Activated CD4-positive, alpha-beta T cell treated with anti-CD3 and anti-CD28 coated beads, Interleukin-2, amount 10 ng/mL, durations not matched to agents 7 days and 5 days (primary cell): ENCODE measurements around the gene CADPS2. TPM values are rescaled to one million over a fixed set of nuclear protein-coding genes. Genes with fewer than 3 reads are reported as not detected.

ENCODE experiments used
- CTCF ChIA-PET: fragments of 350-600 bp; sonication (Branson Sonifier 250); formaldehyde crosslinking; loops from one replicate; lab custom pipeline; 2021; ENCODE audit warnings: antibody characterized with exemption; lab: Charles Lee
- POLR2A ChIA-PET: fragments of 350-600 bp; sonication (Branson Sonifier 250); formaldehyde crosslinking; loops from one replicate; lab custom pipeline; 2021; ENCODE audit warnings: antibody characterized with exemption; lab: Charles Lee
- DNase-seq: peaks from one replicate; pipeline ENCODE4 v3.0.0-alpha.2; 2020
- H3K27ac Mint-ChIP-seq: one replicate; pipeline ENCODE4 v1.8.0; 2021; ENCODE audit warnings: mild to moderate bottlenecking, moderate library complexity, mixed read lengths
- H3K27me3 Mint-ChIP-seq: one replicate; pipeline ENCODE4 v1.8.0; 2021; ENCODE audit warnings: mixed read lengths
- H3K36me3 Mint-ChIP-seq: one replicate; pipeline ENCODE4 v1.8.0; 2021; ENCODE audit warnings: low read depth, mixed read lengths
- H3K4me1 Mint-ChIP-seq: one replicate; pipeline ENCODE4 v1.8.0; 2021; ENCODE audit warnings: mixed read lengths
- H3K4me3 Mint-ChIP-seq: one replicate; pipeline ENCODE4 v1.8.0; 2021; ENCODE audit warnings: mild to moderate bottlenecking, moderate library complexity, mixed read lengths
- H3K9me3 Mint-ChIP-seq: one replicate; pipeline ENCODE4 v1.8.0; 2021; ENCODE audit warnings: mixed read lengths
- total RNA-seq, 2 experiments: library from RNA; stranded (reverse); gene quantifications; one replicate each; pipeline ENCODE4 v1.2.3, GENCODE V29; 2021

CADPS2 gene
- not detected for total RNA-seq

DNA sequence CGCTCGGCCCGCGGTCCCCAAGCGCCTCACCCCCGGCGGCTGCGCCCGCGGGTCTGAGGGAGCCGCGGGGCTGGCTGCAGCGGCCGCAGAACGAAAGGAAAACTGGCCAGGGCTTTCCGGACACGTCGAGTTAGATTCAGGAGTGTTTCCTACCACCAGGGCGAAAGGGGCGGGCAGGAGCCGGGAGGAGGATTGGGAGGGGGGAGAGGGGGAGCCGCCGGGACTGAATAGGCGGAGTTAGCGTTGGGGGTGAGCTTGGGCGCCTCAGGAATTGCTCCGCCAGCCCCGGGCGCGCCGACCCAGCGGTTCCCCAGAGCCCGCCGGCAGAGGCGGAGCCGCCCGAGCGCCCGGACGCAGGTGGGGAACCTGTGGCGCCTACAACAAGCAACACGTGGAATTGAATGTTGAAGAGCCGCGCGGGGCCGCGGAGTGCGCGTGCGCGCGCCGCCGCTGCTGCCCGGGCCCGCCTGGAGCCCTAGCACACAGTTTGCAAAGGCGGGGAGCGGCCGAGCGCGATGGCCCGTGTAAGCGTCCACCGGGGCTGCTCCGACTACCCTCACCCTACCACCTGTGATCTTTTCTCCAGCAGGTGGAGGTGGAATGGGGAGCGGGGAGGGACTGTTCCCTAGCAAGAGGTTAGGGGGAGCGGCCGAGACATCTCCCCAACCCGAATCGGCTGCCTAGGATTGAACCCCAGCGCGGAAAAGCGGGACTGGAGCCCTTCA lies at the start of gene CADPS2:
Gene CADPS2 (minus strand): TSS at position 104 of the 725 bp plus-strand sequence. CDS start 123 bp downstream, outside the sequence.
- Mint-ChIP-seq H3K27ac (no peak within 1 kb of the TSS), H3K9me3 (no peaks in the 10 kb centered on the region), H3K27me3 (peaks cover 55% of the 10 kb centered on the region), H3K36me3 (no peaks in the 10 kb centered on the region), H3K4me3 (peak within 1 kb of the TSS; percentile 49), H3K4me1 (peaks cover 8% of the 10 kb centered on the region)
- peak; percentile 8 for DNase-seq
- POLR2A ChIA-PET = no interaction called here
- CTCF ChIA-PET = no interaction called here

DNA sequence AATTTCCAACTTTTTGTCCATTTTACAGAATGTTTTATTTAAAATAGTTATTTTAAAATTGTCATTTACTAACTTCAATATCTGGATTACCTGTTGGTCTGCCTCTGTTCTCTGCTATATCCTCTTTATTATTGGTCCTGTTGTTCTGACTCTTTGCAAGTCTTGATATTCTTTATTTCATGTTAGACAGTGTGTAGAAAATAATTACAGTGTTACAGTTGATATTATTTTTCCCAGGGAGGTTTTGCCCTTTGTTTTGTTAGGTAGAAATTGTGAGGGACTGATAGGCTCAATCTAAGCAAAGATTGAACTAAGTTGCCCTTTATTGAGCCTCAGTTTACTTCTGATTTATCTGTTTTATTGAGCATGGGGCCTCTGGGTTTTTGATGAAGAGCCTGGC lies 49.4 kb upstream of the CADPS2 start:
- Mint-ChIP-seq H3K27ac (no peak overlapping the region), H3K27me3 (no peaks in the 10 kb centered on the region), H3K4me3 (no peak overlapping the region), H3K9me3 (no peaks in the 10 kb centered on the region), H3K4me1 (no peaks in the 10 kb centered on the region), H3K36me3 (no peaks in the 10 kb centered on the region)
- POLR2A ChIA-PET = no interaction called here
- no peak for DNase-seq
- CTCF ChIA-PET = no interaction called here

DNA sequence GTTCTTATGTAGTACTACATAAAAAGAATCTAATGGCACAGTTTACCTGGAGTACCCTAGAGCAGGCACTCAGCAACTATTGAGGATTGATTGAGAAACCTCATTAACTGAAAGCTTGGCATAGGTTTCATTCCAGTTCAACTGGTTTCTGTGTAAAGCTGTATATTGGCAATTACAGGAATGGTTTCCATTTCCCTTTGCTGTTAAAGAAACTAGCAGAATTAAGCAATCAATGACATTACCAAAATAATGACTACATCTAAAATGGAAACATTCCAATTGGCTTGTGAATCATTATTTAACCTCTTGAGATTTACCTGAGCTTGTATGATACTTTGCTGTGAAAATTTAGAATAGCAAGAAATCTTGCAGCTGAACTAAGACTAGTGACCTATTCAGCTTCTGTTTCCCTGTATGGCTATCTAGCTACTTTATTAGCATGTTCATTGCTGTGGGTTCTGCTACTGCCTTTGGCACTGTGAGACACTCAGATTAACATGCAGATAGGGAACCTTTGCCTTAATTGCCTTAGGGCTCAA lies 33.5 kb upstream of the CADPS2 start:
- Mint-ChIP-seq H3K36me3 (no peaks in the 10 kb centered on the region), H3K4me1 (no peaks in the 10 kb centered on the region), H3K9me3 (no peaks in the 10 kb centered on the region)

DNA sequence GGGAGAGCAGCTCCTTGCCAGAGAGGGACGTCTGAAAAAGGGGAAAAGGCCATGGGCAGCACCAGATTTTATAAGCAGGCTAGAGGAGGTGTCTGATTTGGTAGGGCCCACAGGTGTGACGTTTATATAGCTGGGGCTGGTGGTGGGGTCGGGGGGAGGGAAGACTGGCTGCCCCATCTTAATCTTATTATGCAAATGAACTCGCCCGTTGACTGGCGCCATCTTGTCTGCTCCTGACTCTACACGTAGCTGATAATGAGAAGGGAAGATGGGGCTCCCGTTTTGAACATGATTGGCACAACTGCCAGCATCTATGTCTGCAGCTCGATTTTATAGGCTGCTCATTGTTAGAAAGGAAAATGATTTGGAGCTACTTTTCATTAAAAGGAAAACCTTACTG lies 28.6 kb upstream of the CADPS2 start:
- Mint-ChIP-seq H3K36me3 (no peaks in the 10 kb centered on the region), H3K9me3 (no peaks in the 10 kb centered on the region), H3K27me3 (no peaks in the 10 kb centered on the region), H3K27ac (no peak overlapping the region), H3K4me3 (no peak overlapping the region), H3K4me1 (no peaks in the 10 kb centered on the region)
- ChIA-PET CTCF (no interaction called here), POLR2A (no interaction called here)
- DNase-seq = no peak

More for the DNA sequence above, 33.5 kb upstream of the CADPS2 start:
- ChIA-PET POLR2A (no interaction called here), CTCF (no interaction called here)
- DNase-seq = no peak
- no peak overlapping the region for H3K4me3 Mint-ChIP-seq
- no peak overlapping the region for H3K27ac Mint-ChIP-seq
- H3K27me3 Mint-ChIP-seq = no peaks in the 10 kb centered on the region

DNA sequence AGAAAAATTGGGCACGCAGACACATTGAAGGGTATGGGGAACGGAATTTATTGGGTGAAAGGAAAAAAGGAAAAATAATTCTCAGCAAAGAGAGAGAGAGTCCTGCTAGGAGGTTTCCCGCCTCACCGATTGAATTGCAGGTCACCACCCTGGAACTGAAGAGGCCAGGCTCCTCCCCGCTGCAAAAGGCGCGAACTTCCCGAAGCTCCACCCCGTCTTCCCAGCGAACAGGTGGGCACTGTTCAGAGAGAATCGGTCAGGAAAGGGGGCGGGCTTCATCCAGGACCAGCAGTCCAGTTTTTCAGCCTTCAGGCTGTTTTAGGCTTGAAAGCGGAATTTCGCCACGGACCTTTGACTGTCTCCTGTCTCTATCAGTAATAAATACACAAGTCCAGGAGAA lies 27.3 kb upstream of the CADPS2 start:
- Mint-ChIP-seq H3K27ac (no peak overlapping the region), H3K4me3 (no peak overlapping the region)

DNA sequence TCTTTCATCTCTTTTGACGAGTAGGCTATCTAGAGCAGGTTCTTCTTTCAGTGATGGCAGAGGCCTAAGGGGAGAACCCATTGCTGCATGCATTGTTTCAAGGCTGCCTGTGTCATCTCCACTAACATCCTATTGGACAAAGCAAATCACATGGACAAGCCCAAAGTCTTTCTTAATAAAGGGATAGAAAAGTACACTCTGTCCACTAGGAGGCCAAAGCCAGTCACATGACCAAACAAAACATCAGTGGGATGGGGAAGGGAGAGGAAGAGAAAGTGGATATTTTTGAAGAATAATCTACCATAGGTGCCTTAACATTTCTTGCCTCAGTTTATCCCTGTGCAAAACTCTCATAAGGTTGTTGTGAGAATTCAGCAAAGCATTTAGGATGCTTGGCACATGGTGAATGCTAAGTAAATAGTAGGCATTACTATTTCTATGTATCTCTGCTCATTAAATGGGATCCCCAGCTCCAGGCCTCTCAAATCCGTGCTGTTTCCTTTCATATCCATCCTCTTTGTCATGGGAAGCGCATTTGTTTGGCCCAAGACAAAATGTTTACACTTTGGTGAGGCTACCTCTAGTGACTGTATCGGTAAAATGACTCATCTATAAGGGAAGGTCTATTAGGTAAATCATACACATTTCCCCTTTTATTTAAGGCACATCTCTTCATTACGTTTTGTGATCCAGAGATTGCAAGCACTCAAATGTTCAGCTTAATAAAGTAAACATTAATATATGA lies 16.7 kb upstream of the CADPS2 start:
- DNase-seq = no peak
- Mint-ChIP-seq H3K4me1 (no peaks in the 10 kb centered on the region), H3K4me3 (no peak overlapping the region), H3K36me3 (no peaks in the 10 kb centered on the region), H3K27ac (no peak overlapping the region), H3K27me3 (no peaks in the 10 kb centered on the region), H3K9me3 (no peaks in the 10 kb centered on the region)
- ChIA-PET POLR2A (no interaction called here), CTCF (no interaction called here)

More for the DNA sequence above, 27.3 kb upstream of the CADPS2 start:
- Mint-ChIP-seq H3K36me3 (no peaks in the 10 kb centered on the region), H3K4me1 (no peaks in the 10 kb centered on the region), H3K9me3 (no peaks in the 10 kb centered on the region), H3K27me3 (no peaks in the 10 kb centered on the region)
- ChIA-PET POLR2A (no interaction called here), CTCF (no interaction called here)
- no peak for DNase-seq

DNA sequence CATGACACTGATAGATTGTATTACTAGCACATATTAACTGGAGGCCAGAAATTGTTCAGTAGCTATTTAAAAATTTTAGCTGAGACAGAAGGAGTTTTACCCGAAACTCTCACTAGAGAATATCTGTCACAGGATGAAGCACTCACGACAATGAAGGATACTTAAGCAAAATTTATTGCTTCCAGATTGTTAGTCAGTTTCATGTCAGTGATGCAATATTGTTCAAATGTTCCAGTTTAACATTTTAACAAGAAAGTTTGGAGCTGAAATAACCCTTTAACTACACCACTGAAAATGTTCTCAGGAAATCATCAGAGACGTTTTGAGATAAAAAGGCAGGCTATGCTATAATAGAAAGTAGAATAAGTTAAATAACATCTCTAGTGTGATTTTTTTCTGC lies 15.0 kb upstream of the CADPS2 start:
- H3K9me3 Mint-ChIP-seq = no peaks in the 10 kb centered on the region
- no peaks in the 10 kb centered on the region for H3K36me3 Mint-ChIP-seq
- H3K27me3 Mint-ChIP-seq = no peaks in the 10 kb centered on the region
- H3K4me3 Mint-ChIP-seq = no peak overlapping the region
- H3K27ac Mint-ChIP-seq = no peak overlapping the region
- CTCF ChIA-PET = no interaction called here
- no peaks in the 10 kb centered on the region for H3K4me1 Mint-ChIP-seq
- no peak for DNase-seq
- POLR2A ChIA-PET = no interaction called here

DNA sequence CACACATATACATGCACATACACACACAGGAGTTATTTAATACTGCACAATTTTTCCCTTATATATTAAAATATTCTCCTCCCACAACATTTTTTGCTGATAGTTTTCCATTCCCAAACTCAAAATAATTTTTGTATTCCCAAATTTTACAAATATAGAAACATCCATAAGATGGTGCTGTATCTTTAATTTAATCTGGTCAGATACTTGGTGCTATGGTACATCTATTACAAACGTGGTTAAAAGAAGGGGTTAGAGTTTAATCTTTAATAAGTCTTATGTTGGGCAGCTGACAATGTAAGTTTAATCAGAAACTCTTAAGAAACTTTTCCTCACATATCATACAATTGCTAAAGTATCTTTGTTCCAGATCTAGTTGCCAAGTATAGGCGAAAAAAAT lies 10.2 kb upstream of the CADPS2 start:
- Mint-ChIP-seq H3K27me3 (no peaks in the 10 kb centered on the region), H3K4me3 (no peak overlapping the region), H3K4me1 (no peaks in the 10 kb centered on the region), H3K27ac (no peak overlapping the region), H3K36me3 (no peaks in the 10 kb centered on the region), H3K9me3 (no peaks in the 10 kb centered on the region)
- ChIA-PET CTCF (no interaction called here), POLR2A (no interaction called here)
- DNase-seq = no peak

DNA sequence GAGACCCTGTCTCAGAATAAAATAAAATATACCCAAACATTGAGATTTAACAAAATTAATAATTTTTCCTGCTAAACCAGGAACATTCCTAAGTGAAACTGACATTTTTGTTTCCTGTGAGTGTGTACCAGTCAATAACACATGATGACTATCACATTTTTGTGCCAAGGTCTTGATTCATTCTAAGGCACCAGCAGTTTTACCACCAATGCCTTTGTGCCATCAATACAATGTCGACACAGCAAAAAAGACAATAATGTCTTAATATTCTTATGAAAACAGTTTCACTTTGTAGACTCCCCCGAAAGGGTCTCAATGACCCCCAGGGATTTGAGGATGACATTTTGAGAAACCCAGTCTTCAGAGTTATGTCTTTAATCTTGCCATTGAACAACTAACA lies 7.2 kb upstream of the CADPS2 start:
- CTCF ChIA-PET = no interaction called here
- Mint-ChIP-seq H3K4me3 (no peak overlapping the region), H3K4me1 (no peaks in the 10 kb centered on the region), H3K27me3 (peaks cover 8% of the 10 kb centered on the region), H3K27ac (no peak overlapping the region), H3K9me3 (no peaks in the 10 kb centered on the region), H3K36me3 (no peaks in the 10 kb centered on the region)
- DNase-seq = no peak
- POLR2A ChIA-PET = no interaction called here

DNA sequence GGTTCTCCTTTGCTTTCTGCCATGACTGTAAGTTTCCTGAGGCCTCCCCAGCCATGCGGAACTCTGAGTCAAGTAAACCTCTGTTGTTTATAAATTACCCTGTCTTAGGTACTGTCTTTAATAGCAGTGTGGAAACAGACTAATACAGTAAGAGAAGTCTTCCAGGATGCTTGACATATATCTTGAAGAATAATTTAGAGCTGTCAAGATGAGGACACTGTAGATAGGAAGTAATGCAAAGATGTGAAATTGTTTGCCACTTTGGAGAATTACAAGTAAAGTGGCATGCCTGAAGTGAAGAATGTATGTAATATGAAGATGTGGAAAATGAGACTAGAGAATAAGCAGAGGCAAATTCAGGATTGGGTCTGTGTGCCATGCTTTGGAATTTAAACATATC lies 2.9 kb upstream of the CADPS2 start:
- no peaks in the 10 kb centered on the region for H3K36me3 Mint-ChIP-seq
- CTCF ChIA-PET = no interaction called here

DNA sequence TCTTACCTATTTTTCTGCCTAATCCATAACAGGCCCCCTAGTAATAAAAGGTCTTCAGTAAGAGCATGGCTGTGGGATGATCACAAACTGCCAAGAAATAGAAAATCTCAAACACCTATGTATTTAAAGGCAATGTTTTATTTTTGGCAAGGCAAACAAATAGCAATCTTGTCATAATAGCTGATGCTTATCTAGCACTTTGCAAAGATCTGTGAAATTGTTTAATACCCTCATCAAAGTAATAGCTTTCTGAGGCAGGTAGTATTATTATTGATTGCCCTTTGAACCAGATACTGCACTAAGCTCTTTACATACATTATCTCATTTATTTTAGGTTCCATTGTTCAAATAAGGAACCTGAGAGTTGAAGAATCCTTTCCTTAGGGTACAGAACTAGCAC lies 1.6 kb upstream of the CADPS2 start:
- Mint-ChIP-seq H3K27ac (no peak overlapping the region), H3K27me3 (peaks cover 49% of the 10 kb centered on the region), H3K9me3 (no peaks in the 10 kb centered on the region), H3K4me1 (peaks cover 8% of the 10 kb centered on the region), H3K4me3 (no peak overlapping the region), H3K36me3 (no peaks in the 10 kb centered on the region)
- no peak for DNase-seq
- ChIA-PET CTCF (no interaction called here), POLR2A (no interaction called here)

More for the DNA sequence above, 2.9 kb upstream of the CADPS2 start:
- Mint-ChIP-seq H3K4me1 (peaks cover 8% of the 10 kb centered on the region), H3K9me3 (no peaks in the 10 kb centered on the region), H3K27me3 (peaks cover 42% of the 10 kb centered on the region), H3K4me3 (no peak overlapping the region), H3K27ac (no peak overlapping the region)
- POLR2A ChIA-PET = no interaction called here
- DNase-seq = no peak

DNA sequence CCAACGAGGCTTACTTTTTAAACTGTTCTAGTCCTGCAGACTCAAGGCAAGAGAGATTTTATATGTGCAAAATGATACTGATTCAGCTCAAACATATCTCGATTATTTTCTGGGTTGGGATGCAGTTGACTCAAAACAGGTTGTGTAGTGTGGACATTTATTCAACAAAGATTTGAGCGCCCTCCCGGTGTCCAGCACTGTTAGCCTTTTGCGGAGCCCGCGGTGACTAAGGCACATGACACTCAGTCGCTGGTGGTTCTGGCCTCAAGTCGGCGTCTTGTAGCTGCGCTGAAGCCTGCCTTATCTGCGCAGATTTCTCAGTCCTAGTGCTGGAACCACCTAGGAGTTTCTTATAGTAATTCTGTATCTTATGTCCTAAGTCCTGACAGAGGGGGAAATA lies 938 bp upstream of the CADPS2 start:
- CTCF ChIA-PET = no interaction called here

DNA sequence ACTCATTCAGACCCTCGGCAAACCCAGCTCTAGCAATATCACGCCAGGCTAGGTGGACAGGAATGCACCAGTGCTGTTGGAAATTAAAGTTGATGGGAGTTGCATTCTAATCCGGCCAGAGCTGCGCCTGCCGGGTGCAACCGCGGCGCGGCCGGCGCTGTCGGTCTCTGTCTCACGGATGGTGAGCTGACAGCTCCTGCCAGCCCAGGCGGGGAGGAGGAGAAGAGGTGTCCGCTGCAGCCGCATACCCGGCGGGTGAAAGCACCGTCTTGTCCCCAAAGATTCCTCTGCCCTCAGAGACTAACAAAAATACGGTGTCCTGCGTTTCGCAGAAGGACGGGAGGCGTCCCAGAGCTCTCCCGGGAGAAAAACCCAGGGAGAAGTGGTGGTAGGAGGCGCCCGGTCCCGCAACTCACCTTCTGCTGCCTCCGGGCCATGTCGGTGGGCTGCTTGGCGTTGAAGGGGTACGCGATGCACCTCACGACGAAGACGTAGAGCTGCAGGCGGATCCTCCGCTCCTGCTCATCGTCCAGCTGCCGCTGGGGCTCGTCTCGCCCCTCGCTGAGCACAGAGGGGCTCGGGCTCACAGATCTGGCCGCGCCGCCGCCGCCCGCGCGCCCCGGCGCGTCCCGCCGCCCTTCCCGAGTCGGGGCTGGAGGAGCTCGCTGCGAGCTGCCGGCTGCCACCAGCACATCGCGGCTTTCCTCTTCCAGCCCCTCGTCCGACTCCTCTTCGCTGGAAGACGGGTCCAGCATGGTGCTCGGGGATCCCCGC lies 490 bp downstream of the CADPS2 start:
- DNase-seq = no peak
- Mint-ChIP-seq H3K4me3 (peak overlapping the region; percentile 48), H3K4me1 (peaks cover 8% of the 10 kb centered on the region), H3K9me3 (no peaks in the 10 kb centered on the region), H3K27ac (no peak overlapping the region), H3K36me3 (no peaks in the 10 kb centered on the region), H3K27me3 (peaks cover 55% of the 10 kb centered on the region)
- POLR2A ChIA-PET = no interaction called here
- CTCF ChIA-PET = no interaction called here

More for the DNA sequence above, 938 bp upstream of the CADPS2 start:
- Mint-ChIP-seq H3K9me3 (no peaks in the 10 kb centered on the region), H3K27me3 (peaks cover 55% of the 10 kb centered on the region), H3K4me3 (peak overlapping the region; percentile 39), H3K36me3 (no peaks in the 10 kb centered on the region), H3K4me1 (peaks cover 8% of the 10 kb centered on the region), H3K27ac (no peak overlapping the region)
- DNase-seq = no peak
- POLR2A ChIA-PET = no interaction called here
